GM21528 (cell line): Measurements from ENCODE around the gene E2F6.

Source experiments
- ATAC-seq: cut with Tn5 transposase; IDR thresholded peaks from one replicate; pipeline ENCODE4 v1.9.1; 2021; ENCODE audit warnings: mild to moderate bottlenecking, moderate library complexity; ENCODE audit not compliant: unreplicated experiment, low FRiP score

The E2F6 gene

DNA sequence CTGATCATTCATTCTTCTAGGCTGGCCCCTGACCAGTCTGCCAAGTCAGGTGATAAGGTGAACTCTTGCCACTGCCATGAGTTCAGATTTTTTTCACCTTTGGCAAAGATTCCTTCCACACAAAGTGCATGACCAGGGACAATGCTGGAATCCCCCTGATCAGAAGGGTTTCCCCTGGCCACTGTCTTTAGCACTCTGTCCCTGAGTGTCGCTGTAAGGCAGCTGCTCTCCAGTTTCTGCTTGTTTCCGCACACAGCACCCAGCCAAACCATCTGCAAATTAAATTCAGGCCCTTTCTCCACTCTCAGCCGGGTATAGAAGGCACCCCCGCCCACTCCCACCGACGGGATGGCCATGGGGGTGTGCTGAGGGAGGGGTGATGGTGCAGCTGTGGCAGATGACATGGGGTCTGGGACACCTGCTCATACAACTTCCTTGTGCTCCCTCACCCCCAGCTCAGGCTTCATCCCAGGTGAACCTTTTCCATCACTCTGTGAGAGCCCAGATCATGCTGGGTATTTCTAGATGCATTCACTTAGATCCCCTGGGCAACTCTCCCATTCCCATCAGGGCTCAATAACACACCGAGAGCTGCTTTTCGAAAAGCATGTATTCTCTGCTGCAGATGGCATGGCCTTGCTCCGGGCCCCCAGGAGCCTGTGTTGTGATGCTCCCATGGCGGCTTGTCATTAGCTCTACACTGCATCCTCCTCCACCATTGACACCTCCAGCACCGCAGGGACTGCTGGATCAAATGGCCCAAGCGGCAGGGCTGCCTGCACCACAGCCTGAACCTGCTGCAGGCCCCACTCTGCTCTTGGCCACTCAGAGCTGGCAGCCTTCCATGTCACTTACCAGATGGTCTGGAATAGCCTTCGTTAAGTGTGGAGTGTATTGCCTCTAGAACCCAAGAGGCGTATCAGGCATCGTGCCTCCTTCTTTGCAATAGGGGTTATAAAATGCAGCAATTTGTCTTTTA lies 69.2 kb downstream of the E2F6 start:
- no peak for ATAC-seq

DNA sequence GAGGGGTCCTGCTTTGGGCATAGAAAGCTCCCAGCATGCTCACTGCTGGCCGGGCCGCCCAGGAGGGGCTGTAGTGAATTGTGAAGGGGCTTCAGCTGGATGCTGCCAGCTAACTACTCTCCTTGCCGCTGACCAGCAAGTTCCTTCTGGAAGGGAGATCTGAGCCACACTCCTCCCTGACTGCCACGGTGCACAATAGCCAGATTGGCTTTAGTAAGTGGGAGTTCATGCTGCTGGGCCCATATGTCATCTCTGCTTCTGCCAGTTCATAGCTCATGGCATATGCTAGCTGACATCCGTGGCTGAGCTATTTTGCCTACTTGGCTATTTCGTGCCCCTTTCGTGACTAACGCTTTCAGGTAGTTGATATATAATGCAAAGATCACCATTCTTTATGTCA lies 69.9 kb downstream of the E2F6 start:
- ATAC-seq: no peak

DNA sequence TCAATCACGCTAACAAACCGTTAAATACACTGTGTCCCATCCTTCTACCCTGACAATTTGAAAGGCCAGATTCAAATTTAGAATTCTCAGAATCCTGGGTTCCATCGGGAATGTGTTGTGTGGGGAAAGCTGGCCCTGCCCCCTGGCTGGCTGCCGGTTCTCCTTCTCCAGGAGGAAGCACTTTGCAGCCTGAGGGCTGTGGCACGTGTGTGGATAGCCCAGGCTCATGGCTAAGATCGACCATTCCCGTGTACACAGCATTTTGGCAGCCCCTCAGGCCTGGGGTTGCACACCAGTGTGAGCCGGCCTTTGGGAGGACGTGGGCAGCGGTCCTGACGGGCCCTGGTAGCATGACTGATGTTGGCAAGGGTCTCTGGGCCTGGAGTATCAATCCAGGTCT lies 70.6 kb downstream of the E2F6 start:
- no peak for ATAC-seq
